GM23338 (cell line): ENCODE measurements around the gene KCNS3. TPM values are rescaled to one million over a fixed set of nuclear protein-coding genes. Genes with fewer than 3 reads are reported as not detected.

Source experiments
- ATAC-seq: fragments of 200-7000 bp; cut with Tn5 transposase; 3 replicates; pipeline ENCODE4 v1.9.1; 2020
- DNase-seq: peaks from one replicate; pipeline ENCODE4 v3.0.0-alpha.2; 2015; ENCODE audit warnings: low spot score
- H2AFZ ChIP-seq: fragments of 200-600 bp; sonication (generic); 2 replicates; pipeline ENCODE4 v1.8.0; 2016; ENCODE audit warnings: antibody characterized with exemption, mild to moderate bottlenecking, moderate library complexity
- H3F3A ChIP-seq: fragments of 200-600 bp; sonication (generic); replicated peaks from 2 replicates; pipeline ENCODE4 v1.8.0; 2017; ENCODE audit warnings: antibody characterized with exemption, mixed run types, low read depth
- H3K27ac ChIP-seq: fragments of 200-600 bp; sonication (generic); 2 replicates; pipeline ENCODE4 v1.6.1; 2016; ENCODE audit warnings: low read depth
- H3K27me3 ChIP-seq: fragments of 200-600 bp; sonication (generic); 2 replicates; pipeline ENCODE4 v1.8.0; 2016; ENCODE audit warnings: mild to moderate bottlenecking, mixed run types, moderate library complexity; ENCODE audit not compliant: insufficient read depth
- H3K36me3 ChIP-seq: fragments of 200-600 bp; sonication (generic); 2 replicates; pipeline ENCODE4 v1.8.0; 2016; ENCODE audit warnings: mild to moderate bottlenecking; ENCODE audit not compliant: insufficient read depth
- H3K4me1 ChIP-seq: fragments of 200-600 bp; sonication (generic); 2 replicates; pipeline ENCODE4 v1.8.0; 2016; ENCODE audit warnings: mild to moderate bottlenecking, moderate library complexity; ENCODE audit not compliant: insufficient read depth
- H3K4me2 ChIP-seq: fragments of 200-600 bp; sonication (generic); 2 replicates; pipeline ENCODE4 v1.7.1; 2017; ENCODE audit warnings: mixed run types
- H3K4me3 ChIP-seq: fragments of 200-600 bp; sonication (generic); 2 replicates; pipeline ENCODE4 v1.6.1; 2016; ENCODE audit warnings: mixed run types
- H3K79me2 ChIP-seq: fragments of 200-600 bp; sonication (generic); replicated peaks from 2 replicates; pipeline ENCODE4 v1.8.0; 2017; ENCODE audit warnings: mild to moderate bottlenecking; ENCODE audit not compliant: insufficient read depth
- H3K9me2 ChIP-seq: fragments of 200-600 bp; sonication (generic); 2 replicates; pipeline ENCODE4 v1.8.0; 2017; ENCODE audit not compliant: insufficient read depth
- H4K20me1 ChIP-seq: fragments of 200-600 bp; sonication (generic); replicated peaks from 2 replicates; pipeline ENCODE4 v1.8.0; 2017; ENCODE audit warnings: mild to moderate bottlenecking; ENCODE audit not compliant: insufficient read depth
- H3K27ac Mint-ChIP-seq: 2 replicates; pipeline ENCODE4 v1.8.0; 2020; ENCODE audit warnings: inconsistent platforms, mild to moderate bottlenecking, moderate library complexity, mixed read lengths
- H3K27me3 Mint-ChIP-seq: 3 replicates; pipeline ENCODE4 v1.8.0; 2022; ENCODE audit warnings: low read depth, mild to moderate bottlenecking, moderate library complexity, mixed read lengths, inconsistent platforms; ENCODE audit not compliant: insufficient read depth, poor library complexity
- H3K36me3 Mint-ChIP-seq: 3 replicates; pipeline ENCODE4 v1.8.0; 2021; ENCODE audit warnings: low read depth, mild to moderate bottlenecking, inconsistent platforms, moderate library complexity, mixed read lengths
- H3K4me1 Mint-ChIP-seq: 3 replicates; pipeline ENCODE4 v1.8.0; 2020; ENCODE audit warnings: mild to moderate bottlenecking, inconsistent platforms, mixed read lengths
- H3K4me3 Mint-ChIP-seq: 3 replicates; pipeline ENCODE4 v1.8.0; 2021; ENCODE audit warnings: moderate library complexity, mild to moderate bottlenecking, inconsistent platforms, mixed read lengths
- H3K9me3 Mint-ChIP-seq: 3 replicates; pipeline ENCODE4 v1.8.0; 2020; ENCODE audit warnings: moderate library complexity, mild to moderate bottlenecking, inconsistent platforms, mixed read lengths
- CREB1 ChIP-seq: fragments of 250-450 bp; sonication (Bioruptor Pico); IDR thresholded peaks from 2 replicates; pipeline ENCODE4 v1.5.0; 2020; ENCODE audit warnings: low read depth, mild to moderate bottlenecking, moderate library complexity
- CTCF ChIP-seq, 2 experiments: fragments of 200-600 bp in 1 of 2; sonication (generic) in 1 of 2; conservative IDR thresholded peaks; 2 replicates each; pipeline versions ENCODE4 v1.5.1 to v1.6.1; 2016 to 2017; ENCODE audit warnings: antibody characterized with exemption in 2 of 2, low read depth in 2 of 2, mild to moderate bottlenecking in 2 of 2, moderate library complexity in 1 of 2
- POLR2AphosphoS5 ChIP-seq: IDR thresholded peaks from 2 replicates; pipeline ENCODE4 v1.6.1; 2016; ENCODE audit warnings: antibody characterized with exemption, low read depth
- ZNF331 ChIP-seq: fragments of 250-450 bp; sonication (Bioruptor Pico); IDR thresholded peaks from 2 replicates; pipeline ENCODE4 v1.5.0; 2020; ENCODE audit warnings: low read depth, mild to moderate bottlenecking, moderate library complexity
- polyA plus RNA-seq: library from polyadenylated mRNA; unstranded; fragments of >200 nt; fragmentation: Nextera tagmentation; extraction: Ambion mirVana; gene quantifications from 2 replicates; pipeline ENCODE4 v1.2.1, GENCODE V29; 2016
- total RNA-seq: library from RNA; depleted of rRNA; stranded (reverse); fragments of >200 nt; shearing (Covaris generic); gene quantifications from 2 replicates; pipeline ENCODE4 v1.2.3, GENCODE V29; 2014
- TF ChIP-seq, protein P1 (sequence below): IDR thresholded peaks from 2 replicates; pipeline ENCODE4 v1.6.1; 2016; ENCODE audit warnings: antibody characterized with exemption
- TF ChIP-seq, protein P2 (sequence below): fragments of 250-450 bp; sonication (Bioruptor Pico); IDR thresholded peaks from 2 replicates; pipeline ENCODE4 v1.5.0; 2020; ENCODE audit warnings: mild to moderate bottlenecking, moderate library complexity

The KCNS3 gene
- total and polyA plus RNA-seq, 2 experiments from 2014 or later, result 23.2 to 80.0 TPM

DNA sequence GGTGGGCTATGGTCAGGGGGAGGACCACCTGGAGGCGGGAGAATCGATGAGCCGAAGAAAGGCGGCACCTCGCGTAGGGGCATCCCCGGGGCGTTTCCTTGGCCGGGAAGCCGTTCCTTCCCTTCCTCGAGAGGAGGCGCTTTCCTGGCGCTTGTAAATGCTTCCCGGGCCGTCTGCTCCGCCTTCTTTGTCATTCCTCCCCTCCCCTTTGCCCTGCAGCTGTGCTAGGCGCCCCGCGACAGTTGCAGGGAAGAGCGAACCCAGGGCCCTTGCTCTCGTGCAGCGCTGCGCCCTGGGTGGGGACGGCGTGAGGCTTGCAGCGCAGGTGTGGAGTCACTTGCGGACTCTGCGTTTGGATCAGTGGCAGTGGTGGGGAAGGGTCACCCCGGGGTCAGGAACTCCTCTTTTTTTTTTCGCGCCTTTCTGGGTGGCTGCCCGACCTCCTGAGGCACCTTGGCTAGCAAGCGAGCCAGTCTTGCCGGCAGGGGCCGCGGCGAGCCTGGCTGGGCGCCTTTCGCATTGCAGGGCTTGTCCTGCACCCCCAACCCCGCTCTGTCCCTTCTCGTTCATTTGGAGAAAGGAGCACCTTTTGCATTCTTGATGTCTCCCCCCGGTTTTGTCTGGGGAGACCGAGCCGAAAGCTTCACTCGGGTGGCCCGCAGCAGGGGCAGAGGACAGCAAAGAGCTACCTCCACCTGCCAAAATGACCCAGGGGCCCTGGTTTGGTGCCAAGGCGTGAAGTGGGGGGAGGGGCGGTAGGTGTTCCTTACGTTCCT, 858 bp downstream of the KCNS3 start:
- peak overlapping the region; percentile 99 for H3K4me3 ChIP-seq
- Mint-ChIP-seq H3K27ac (peak overlapping the region; percentile 74; the same call in 1 of the 2 replicates), H3K4me3 (peak overlapping the region; percentile 92), H3K9me3 (peaks cover 4% of the 10 kb centered on the region), H3K4me1 (peaks cover 41% of the 10 kb centered on the region), H3K27me3 (peaks cover 37% of the 10 kb centered on the region), H3K36me3 (peaks cover 4% of the 10 kb centered on the region; the same call in 2 of the 3 replicates)
- ATAC-seq (peak; percentile 75), DNase-seq (peak; percentile 96)
- H3K36me3 ChIP-seq, result peaks cover 5% of the 10 kb centered on the region; the same call in 1 of the 2 replicates
- peaks cover 40% of the 10 kb centered on the region for H3K79me2 ChIP-seq
- peak overlapping the region; percentile 90 for H3K27ac ChIP-seq
- peak overlapping the region; percentile 87 for H3K4me2 ChIP-seq
- H3F3A ChIP-seq, result no peaks in the 10 kb centered on the region
- TF ChIP-seq CTCF (conservative IDR thresholded peaks at IDR 0.05; ENCODE audit: low read depth in 2 of 2) (peak in 1 of 2 experiments; percentile 51; a peak in 2 of 4 replicates), ZNF331 (no peak), CREB1 (CRISPR knock-in tag) (0 out of 2 replicates have a peak, but pooled peaks have one; percentile 23), POLR2AphosphoS5 (peak; percentile 74)
- TF ChIP-seq, protein P1, sequence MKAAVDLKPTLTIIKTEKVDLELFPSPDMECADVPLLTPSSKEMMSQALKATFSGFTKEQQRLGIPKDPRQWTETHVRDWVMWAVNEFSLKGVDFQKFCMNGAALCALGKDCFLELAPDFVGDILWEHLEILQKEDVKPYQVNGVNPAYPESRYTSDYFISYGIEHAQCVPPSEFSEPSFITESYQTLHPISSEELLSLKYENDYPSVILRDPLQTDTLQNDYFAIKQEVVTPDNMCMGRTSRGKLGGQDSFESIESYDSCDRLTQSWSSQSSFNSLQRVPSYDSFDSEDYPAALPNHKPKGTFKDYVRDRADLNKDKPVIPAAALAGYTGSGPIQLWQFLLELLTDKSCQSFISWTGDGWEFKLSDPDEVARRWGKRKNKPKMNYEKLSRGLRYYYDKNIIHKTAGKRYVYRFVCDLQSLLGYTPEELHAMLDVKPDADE, result no peak; the same call in 1 of the 2 replicates
- H2AFZ ChIP-seq, result peak overlapping the region; percentile 87
- peaks cover 36% of the 10 kb centered on the region for H3K4me1 ChIP-seq
- H4K20me1 ChIP-seq, result peaks cover 6% of the 10 kb centered on the region; the same call in 1 of the 2 replicates
- H3K9me2 ChIP-seq, result no peaks in the 10 kb centered on the region
- peaks cover 30% of the 10 kb centered on the region for H3K27me3 ChIP-seq

DNA sequence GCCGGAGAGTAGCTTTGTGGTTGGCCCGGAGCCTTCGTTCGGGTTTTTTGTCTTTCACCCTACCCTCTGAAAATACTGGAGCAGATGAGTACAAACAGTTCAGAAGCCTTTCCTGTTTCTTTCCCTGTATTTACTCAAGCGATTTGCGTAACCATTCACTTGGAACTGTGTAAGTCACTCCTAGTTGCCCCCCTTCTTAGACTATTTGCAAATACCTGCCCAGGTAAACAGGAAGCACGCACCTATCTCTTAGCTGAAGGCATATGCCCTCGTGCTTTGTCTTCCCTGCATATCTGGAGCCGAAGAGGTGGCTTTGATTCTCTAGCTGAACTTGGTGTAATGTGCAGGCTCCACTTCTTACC, 1.4 kb downstream of the KCNS3 start:
- Mint-ChIP-seq H3K4me3 (peak overlapping the region; percentile 92), H3K9me3 (peaks cover 4% of the 10 kb centered on the region), H3K36me3 (peaks cover 4% of the 10 kb centered on the region; the same call in 2 of the 3 replicates), H3K27me3 (peaks cover 37% of the 10 kb centered on the region), H3K27ac (no peak overlapping the region; the same call in 1 of the 2 replicates), H3K4me1 (peaks cover 41% of the 10 kb centered on the region)
- peak; percentile 1; the same call in 1 of the 3 replicates for ATAC-seq
- Histone ChIP-seq H3K27ac (peak overlapping the region; percentile 90; the same call in 1 of the 2 replicates), H3K4me1 (peaks cover 36% of the 10 kb centered on the region), H3K4me2 (peak overlapping the region; percentile 87), H3K9me2 (no peaks in the 10 kb centered on the region), H3K4me3 (peak overlapping the region; percentile 99), H3K36me3 (peaks cover 5% of the 10 kb centered on the region; the same call in 1 of the 2 replicates), H4K20me1 (peaks cover 6% of the 10 kb centered on the region; the same call in 1 of the 2 replicates), H3K79me2 (peaks cover 45% of the 10 kb centered on the region), H3F3A (no peaks in the 10 kb centered on the region), H3K27me3 (peaks cover 30% of the 10 kb centered on the region), H2AFZ (0 out of 2 replicates have a peak overlapping the region, but pooled peaks have one; percentile 4)
- no peak for DNase-seq
- TF ChIP-seq, protein P2, sequence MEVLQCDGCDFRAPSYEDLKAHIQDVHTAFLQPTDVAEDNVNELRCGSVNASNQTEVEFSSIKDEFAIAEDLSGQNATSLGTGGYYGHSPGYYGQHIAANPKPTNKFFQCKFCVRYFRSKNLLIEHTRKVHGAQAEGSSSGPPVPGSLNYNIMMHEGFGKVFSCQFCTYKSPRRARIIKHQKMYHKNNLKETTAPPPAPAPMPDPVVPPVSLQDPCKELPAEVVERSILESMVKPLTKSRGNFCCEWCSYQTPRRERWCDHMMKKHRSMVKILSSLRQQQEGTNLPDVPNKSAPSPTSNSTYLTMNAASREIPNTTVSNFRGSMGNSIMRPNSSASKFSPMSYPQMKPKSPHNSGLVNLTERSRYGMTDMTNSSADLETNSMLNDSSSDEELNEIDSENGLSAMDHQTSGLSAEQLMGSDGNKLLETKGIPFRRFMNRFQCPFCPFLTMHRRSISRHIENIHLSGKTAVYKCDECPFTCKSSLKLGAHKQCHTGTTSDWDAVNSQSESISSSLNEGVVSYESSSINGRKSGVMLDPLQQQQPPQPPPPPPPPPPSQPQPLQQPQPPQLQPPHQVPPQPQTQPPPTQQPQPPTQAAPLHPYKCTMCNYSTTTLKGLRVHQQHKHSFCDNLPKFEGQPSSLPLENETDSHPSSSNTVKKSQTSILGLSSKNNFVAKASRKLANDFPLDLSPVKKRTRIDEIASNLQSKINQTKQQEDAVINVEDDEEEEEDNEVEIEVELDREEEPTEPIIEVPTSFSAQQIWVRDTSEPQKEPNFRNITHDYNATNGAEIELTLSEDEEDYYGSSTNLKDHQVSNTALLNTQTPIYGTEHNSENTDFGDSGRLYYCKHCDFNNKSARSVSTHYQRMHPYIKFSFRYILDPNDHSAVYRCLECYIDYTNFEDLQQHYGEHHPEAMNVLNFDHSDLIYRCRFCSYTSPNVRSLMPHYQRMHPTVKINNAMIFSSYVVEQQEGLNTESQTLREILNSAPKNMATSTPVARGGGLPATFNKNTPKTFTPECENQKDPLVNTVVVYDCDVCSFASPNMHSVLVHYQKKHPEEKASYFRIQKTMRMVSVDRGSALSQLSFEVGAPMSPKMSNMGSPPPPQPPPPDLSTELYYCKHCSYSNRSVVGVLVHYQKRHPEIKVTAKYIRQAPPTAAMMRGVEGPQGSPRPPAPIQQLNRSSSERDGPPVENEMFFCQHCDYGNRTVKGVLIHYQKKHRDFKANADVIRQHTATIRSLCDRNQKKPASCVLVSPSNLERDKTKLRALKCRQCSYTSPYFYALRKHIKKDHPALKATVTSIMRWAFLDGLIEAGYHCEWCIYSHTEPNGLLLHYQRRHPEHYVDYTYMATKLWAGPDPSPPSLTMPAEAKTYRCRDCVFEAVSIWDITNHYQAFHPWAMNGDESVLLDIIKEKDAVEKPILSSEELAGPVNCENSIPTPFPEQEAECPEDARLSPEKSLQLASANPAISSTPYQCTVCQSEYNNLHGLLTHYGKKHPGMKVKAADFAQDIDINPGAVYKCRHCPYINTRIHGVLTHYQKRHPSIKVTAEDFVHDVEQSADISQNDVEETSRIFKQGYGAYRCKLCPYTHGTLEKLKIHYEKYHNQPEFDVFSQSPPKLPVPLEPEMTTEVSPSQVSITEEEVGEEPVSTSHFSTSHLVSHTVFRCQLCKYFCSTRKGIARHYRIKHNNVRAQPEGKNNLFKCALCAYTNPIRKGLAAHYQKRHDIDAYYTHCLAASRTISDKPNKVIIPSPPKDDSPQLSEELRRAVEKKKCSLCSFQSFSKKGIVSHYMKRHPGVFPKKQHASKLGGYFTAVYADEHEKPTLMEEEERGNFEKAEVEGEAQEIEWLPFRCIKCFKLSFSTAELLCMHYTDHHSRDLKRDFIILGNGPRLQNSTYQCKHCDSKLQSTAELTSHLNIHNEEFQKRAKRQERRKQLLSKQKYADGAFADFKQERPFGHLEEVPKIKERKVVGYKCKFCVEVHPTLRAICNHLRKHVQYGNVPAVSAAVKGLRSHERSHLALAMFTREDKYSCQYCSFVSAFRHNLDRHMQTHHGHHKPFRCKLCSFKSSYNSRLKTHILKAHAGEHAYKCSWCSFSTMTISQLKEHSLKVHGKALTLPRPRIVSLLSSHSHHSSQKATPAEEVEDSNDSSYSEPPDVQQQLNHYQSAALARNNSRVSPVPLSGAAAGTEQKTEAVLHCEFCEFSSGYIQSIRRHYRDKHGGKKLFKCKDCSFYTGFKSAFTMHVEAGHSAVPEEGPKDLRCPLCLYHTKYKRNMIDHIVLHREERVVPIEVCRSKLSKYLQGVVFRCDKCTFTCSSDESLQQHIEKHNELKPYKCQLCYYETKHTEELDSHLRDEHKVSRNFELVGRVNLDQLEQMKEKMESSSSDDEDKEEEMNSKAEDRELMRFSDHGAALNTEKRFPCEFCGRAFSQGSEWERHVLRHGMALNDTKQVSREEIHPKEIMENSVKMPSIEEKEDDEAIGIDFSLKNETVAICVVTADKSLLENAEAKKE (CRISPR knock-in tag), result peak; percentile 24; the same call in 1 of the 2 replicates
- TF ChIP-seq CTCF (conservative IDR thresholded peaks at IDR 0.05; ENCODE audit: low read depth in 2 of 2), result no peak
